BE2C (cell line): Measurements from ENCODE around the gene SMC3.

Experiments used
- DNase-seq: peaks from one replicate; pipeline ENCODE4 v3.0.0-alpha.2; 2020
- H3K27me3 ChIP-seq: fragments of 250-450 bp; sonication (Bioruptor Pico); 2 replicates; pipeline ENCODE4 v1.5.1; 2020; ENCODE audit warnings: mild to moderate bottlenecking
- H3K36me3 ChIP-seq: fragments of 250-450 bp; sonication (Bioruptor Pico); 2 replicates; pipeline ENCODE4 v1.5.1; 2020; ENCODE audit warnings: mild to moderate bottlenecking
- H3K4me1 ChIP-seq: fragments of 250-450 bp; sonication (Bioruptor Pico); 2 replicates; pipeline ENCODE4 v1.5.1; 2020
- H3K4me3 ChIP-seq: 2 replicates; pipeline ENCODE4 v1.5.1; 2011; ENCODE audit warnings: low read depth, low read length
- H3K9me3 ChIP-seq: fragments of 250-450 bp; sonication (Bioruptor Pico); 2 replicates; pipeline ENCODE4 v1.5.1; 2020
- TF ChIP-seq, protein P1 (sequence below): IDR thresholded peaks from 2 replicates; pipeline ENCODE4 v1.5.1; 2012; ENCODE audit warnings: mild to moderate bottlenecking, low read depth, low read length

The SMC3 gene

DNA sequence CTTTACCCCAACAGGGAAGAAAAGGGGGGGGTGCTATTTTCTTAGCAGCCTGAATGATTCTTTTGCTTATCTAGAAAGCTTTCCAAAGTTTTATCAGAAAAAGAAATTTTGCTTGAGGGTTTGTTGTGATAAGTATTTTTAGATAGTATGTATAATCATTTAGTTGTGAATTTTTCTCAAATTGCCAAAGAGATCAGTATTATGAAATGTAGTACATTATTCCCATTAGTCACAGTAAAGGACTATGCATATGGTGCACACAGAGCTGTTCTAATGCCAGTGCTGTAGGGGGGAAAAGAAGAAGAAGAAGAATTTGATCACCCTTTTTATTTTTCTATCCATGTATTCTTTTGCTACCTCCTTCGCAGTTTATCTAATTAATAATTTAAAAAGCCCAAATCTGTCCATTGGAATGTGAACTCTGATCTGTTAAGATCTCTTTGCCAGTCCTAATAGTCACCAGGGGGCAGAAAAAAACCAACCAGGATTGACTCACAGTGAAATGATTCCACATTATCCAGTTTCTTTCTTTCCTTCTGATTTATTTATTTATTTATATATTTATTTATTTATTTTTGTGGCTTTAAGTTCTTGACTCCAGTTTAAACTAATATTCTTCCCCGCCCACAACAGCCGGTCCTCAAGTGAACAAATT is 81.3 kb downstream of the SMC3 start:
- H3K4me3 ChIP-seq, result peak overlapping the region; percentile 94; the same call in 1 of the 2 replicates
- TF ChIP-seq, protein P1, sequence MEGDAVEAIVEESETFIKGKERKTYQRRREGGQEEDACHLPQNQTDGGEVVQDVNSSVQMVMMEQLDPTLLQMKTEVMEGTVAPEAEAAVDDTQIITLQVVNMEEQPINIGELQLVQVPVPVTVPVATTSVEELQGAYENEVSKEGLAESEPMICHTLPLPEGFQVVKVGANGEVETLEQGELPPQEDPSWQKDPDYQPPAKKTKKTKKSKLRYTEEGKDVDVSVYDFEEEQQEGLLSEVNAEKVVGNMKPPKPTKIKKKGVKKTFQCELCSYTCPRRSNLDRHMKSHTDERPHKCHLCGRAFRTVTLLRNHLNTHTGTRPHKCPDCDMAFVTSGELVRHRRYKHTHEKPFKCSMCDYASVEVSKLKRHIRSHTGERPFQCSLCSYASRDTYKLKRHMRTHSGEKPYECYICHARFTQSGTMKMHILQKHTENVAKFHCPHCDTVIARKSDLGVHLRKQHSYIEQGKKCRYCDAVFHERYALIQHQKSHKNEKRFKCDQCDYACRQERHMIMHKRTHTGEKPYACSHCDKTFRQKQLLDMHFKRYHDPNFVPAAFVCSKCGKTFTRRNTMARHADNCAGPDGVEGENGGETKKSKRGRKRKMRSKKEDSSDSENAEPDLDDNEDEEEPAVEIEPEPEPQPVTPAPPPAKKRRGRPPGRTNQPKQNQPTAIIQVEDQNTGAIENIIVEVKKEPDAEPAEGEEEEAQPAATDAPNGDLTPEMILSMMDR, result peak; percentile 28; the same call in 1 of the 2 replicates
- H3K9me3 ChIP-seq, result no peaks in the 10 kb centered on the region
- no peak for DNase-seq
- no peaks in the 10 kb centered on the region for H3K27me3 ChIP-seq
- peaks cover 4% of the 10 kb centered on the region; the same call in 1 of the 2 replicates for H3K36me3 ChIP-seq
- peaks cover 25% of the 10 kb centered on the region for H3K4me1 ChIP-seq

- peaks cover 27% of the 10 kb centered on the region for H3K4me1 ChIP-seq
- no peaks in the 10 kb centered on the region for H3K9me3 ChIP-seq
- peak overlapping the region; percentile 10; the same call in 1 of the 2 replicates for H3K4me3 ChIP-seq
- TF ChIP-seq, protein P1, result no peak
- no peak for DNase-seq
- peaks cover 4% of the 10 kb centered on the region; the same call in 1 of the 2 replicates for H3K36me3 ChIP-seq
- H3K27me3 ChIP-seq, result no peaks in the 10 kb centered on the region
Observed at GRCh38 chr10:110649347-110650264, 82.1 kb downstream of the SMC3 start.

DNA sequence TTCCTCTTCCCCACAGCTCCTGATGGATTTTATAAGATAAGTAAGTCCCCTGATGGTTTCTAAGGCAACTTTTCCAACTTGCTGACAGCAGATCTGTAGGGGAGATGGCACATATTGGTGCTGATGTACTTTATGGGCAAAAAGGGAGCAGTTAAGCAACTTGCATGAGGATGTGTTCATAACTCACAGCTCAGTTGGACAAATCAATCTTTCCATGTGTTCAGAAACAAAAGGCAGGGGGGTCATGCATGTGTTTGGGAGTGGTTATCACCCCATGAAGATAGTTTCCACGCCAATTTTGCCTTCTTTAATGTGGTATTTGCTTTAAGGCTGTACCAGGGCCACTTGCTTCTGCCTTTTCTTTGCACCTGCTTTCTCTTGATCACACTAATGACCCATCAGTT is 82.8 kb downstream of the SMC3 start:
- TF ChIP-seq, protein P1, result no peak
- peaks cover 4% of the 10 kb centered on the region; the same call in 1 of the 2 replicates for H3K36me3 ChIP-seq
- H3K9me3 ChIP-seq, result no peaks in the 10 kb centered on the region
- DNase-seq, result no peak
- peaks cover 27% of the 10 kb centered on the region for H3K4me1 ChIP-seq
- peak overlapping the region; percentile 10; the same call in 1 of the 2 replicates for H3K4me3 ChIP-seq
- no peaks in the 10 kb centered on the region for H3K27me3 ChIP-seq

- Histone ChIP-seq H3K27me3 (no peaks in the 10 kb centered on the region), H3K4me1 (peaks cover 27% of the 10 kb centered on the region), H3K36me3 (peaks cover 4% of the 10 kb centered on the region; the same call in 1 of the 2 replicates), H3K9me3 (no peaks in the 10 kb centered on the region), H3K4me3 (peak overlapping the region; percentile 13)
- TF ChIP-seq, protein P1, result no peak; the same call in 1 of the 2 replicates
- DNase-seq, result peak; percentile 68
Observed at GRCh38 chr10:110651044-110651958, 83.8 kb downstream of the SMC3 start.

- H3K36me3 ChIP-seq, result peaks cover 4% of the 10 kb centered on the region
- no peak for DNase-seq
- no peaks in the 10 kb centered on the region for H3K9me3 ChIP-seq
- no peak overlapping the region for H3K4me3 ChIP-seq
- TF ChIP-seq, protein P1, result no peak
- H3K4me1 ChIP-seq, result peaks cover 27% of the 10 kb centered on the region
- H3K27me3 ChIP-seq, result no peaks in the 10 kb centered on the region
Observed at GRCh38 chr10:110652475-110653118, 85.1 kb downstream of the SMC3 start.
